Kasumi-1 (cell line): ENCODE data around the gene METTL9.
A peak's percentile ranks its signal among the peaks of the same experiment; 100 is the strongest.
"Not testable (repeated sequence)": the region's sequence is repeated elsewhere in the genome, so short reads cannot be mapped to it uniquely, and the experiment has no call there.

Experiments used
- DNase-seq, 2 experiments: peaks; one replicate each; lab custom pipeline; 2025; lab: John Stamatoyannopoulos, UW

The METTL9 gene

GRCh38 chr16:21599122-21600030, at the start of gene METTL9:
Gene METTL9, plus strand, starts transcription at chr16:21599577. Its CDS starts 157 bp downstream, at chr16:21599734.
- peak; percentile 67 to 74 for DNase-seq

- not testable (repeated sequence) for DNase-seq
These were observed 49.4 kb upstream of the METTL9 start for GRCh38 chr16:21549975-21550374.

DNA sequence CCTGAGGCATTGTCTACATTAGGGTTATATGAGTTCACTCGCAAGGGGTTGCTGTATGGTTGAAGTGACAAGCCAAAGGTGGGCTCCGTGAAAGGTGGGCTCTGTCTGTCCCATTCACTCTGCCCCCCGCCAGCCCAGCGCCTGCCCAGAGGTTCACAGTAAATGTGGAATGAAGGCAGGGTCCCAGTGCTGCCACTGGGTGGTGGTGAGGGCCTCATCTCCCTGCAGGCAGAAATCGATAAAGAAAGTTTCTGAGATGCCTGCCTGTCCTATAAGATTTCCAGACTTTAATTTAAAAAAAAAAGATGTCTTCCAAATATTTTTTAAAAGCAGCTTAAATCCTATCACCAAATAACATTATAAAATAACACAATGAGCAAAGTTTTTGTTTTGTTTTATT, 48.9 kb upstream of the METTL9 start:
- DNase-seq = not testable (repeated sequence)

DNA sequence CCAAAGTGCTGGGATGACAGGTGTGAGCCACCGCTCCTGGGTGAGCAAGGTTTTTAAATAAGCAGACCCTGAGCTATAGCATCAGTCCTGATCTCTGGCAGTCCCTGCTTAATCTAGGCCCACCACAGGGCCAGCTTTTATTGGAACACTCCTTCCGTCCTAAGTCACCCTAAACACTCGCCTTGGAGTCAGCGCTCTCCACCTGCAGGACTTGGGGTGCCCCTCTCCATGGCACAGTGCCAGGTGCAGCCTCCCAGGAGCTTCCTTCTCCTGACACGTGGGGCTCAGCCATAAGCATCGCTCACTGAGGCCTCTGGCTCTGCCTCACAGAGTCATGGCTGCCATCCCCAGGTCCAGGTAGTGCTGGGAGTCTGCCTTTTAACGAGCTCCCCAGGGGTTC, 48.3 kb upstream of the METTL9 start:
- DNase-seq = not testable (repeated sequence)

GRCh38 chr16:21551600-21551999, 47.8 kb upstream of the METTL9 start:
- not testable (repeated sequence) for DNase-seq

GRCh38 chr16:21553481-21554296, 45.7 kb upstream of the METTL9 start:
- DNase-seq = not testable (repeated sequence)

DNA sequence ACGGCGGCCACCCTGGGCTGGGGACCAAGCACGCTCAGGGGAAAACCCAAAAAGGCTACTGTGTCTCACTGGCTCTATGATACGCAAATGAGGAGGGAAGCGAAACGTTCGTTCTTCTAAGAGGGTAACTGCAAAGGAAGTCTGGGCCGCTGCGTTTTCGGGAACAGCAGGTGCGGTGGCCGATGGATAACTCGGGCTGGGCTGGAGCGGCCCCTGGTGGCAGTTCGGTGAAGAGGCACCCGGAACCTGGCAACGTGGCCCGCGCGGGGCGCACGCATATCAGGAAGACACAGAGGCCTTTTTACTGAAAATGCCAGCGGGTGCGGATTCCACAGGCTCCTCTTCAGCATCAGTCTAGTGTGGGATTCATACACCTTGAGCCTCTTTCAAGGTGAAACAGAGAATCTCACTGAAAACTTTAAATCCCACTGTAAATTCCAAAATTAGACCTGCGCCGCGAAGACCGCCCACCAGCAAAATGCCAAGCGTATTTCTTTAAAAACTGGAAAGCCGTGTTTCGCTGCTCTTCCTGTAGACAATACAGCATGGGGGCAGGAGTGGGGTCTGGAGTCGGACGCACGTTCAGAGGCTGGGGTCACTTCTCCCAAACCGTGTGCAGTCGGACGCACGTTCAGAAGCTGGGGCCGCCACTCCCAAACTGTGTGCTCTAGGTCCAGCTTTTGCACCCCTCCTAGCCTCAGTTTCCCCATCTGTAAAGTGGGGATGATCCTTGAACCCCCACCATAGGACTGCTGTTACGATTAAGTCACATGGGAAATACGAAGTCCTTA, 44.4 kb upstream of the METTL9 start:
- peak; percentile 77 to 79 for DNase-seq

DNA sequence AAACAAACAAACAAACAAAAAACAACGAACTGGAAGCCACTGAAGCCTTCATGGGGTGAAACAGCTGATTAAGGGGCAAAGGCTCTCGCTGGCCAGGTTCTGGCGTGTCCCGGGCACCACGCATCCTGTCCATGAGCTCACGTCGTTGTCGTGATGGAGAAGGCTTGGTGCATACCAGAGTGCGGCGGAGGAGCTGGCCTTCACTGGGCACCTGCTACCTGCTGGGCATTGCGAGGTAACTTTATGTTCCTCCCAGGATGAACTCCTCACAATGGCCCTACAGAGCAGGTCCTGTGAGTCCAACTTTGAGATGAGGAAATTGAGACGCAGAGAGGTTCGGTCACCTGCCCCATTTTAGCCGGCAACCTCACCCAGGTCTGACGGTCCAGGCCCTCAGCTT, 43.8 kb upstream of the METTL9 start:
- not testable (repeated sequence) for DNase-seq

- not testable (repeated sequence) for DNase-seq
These were observed 43.3 kb upstream of the METTL9 start for GRCh38 chr16:21556026-21556595.

DNA sequence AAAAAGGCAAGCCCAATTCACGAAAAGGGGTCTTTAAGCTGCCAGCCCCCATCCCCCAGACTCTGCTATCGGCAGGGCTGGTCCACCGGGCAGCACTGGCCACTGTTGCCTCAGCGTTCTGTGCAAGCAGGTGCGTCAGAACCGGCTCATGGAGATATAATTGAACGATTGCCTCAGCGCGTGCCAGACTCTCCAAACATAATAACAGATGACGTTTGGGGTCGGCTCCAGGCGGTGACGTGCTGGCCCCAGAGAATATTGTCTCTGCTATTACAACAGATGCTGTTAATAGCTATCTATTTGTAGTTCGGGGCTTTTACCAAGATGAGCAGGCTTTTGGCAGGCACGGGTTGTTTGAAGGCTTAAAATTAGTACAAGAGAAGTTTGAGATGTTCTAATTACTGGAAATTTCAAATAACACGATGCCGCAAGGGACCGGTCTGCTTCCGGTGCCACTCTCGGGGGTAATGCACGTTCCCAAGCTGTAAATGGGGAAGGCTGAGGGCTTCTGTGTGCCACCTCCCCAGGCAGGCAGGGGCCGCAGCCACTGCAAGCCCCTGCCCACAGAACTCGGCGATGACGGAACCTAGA, 42.6 kb upstream of the METTL9 start:
- not testable (repeated sequence) for DNase-seq

- no peak for DNase-seq
These were observed 38.9 kb upstream of the METTL9 start for GRCh38 chr16:21560462-21560861.

GRCh38 chr16:21563676-21564075, 35.7 kb upstream of the METTL9 start:
- DNase-seq = no peak

DNA sequence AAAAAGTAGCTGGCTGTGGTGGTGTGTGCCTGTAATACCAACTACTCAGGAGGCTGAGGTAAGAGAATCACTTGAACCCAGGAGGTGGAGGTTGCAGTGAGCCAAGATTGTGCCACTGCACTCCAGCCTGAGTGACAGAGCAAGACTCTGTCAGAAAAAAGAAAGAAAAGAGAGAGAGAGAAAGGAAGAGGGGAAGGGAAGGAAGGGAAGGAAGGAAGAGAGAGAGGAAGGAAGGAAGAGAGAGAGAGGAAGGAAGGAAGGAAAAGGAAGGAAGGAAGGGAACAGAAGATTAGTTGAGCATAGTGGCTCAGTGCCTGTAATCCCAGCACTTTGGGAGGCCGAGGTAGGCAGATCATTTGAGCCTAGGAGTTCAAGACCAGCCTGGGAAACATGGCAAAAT, 35.0 kb upstream of the METTL9 start:
- DNase-seq = not testable (repeated sequence)

DNA sequence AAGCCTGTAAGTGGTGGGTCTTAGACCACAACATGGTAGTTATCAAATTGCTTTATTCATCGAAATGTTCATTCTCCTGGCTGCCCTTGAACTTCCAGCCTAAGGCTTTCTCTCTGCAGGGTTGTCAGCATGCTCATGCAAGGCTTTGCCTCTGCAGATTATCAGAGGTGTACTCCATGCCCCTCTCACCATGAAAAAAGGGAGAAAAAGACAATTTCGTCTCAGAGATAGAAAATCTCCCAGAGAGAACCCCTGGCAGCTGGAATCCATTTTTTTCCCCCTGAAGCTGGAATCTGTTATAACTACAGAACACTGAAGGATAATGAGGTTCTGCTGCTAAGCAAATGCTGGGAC, 33.9 kb upstream of the METTL9 start:
- no peak for DNase-seq

- no peak for DNase-seq
These were observed 33.3 kb upstream of the METTL9 start for GRCh38 chr16:21565861-21566669.

DNA sequence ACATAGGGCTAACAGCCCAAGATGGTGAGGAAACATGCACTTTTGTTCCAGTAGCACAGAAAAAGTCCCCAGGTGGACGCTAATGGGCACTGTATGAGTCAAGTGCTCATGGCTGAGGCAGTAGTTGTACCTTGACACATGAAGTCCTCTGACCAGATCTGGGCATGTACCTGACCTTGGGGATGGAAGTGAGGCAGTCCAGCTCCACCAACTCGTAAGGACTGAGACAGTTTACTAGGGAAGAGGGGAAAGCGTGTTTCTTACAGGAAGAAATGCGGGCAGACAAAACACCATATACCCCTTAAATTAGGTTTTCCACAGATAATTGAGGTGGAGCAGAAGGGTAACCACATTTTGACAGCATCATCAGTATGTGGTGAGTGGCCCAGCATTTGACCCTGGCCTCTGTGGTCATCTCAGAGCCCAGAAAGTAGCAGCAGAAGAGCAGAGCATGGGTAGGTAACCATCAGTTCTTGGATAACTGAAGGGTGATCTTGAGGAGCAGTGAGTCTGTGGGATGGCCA, 32.4 kb upstream of the METTL9 start:
- DNase-seq = no peak

DNA sequence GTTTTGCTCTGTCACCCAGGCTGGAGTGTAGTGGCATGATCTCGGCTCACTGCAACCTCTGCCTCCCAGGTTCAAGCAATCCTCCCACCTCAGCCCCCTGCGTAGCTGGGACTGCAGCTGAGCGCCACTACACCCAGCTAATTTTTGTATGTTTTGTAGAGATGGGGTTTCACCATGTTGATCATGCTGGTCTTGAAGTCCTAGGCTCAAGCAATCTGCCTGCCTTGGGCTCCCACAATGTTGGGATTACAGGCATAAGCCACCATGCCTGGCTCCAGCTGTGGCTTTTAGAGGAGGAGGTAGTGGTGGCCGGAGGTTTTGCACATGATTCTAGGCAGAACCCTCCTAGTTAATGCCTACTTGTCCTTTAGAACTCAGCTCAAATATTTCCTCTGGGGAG, 31.9 kb upstream of the METTL9 start:
- DNase-seq = not testable (repeated sequence)

- no peak for DNase-seq
These were observed 30.7 kb upstream of the METTL9 start for GRCh38 chr16:21568502-21569189.

GRCh38 chr16:21570676-21571017, 28.7 kb upstream of the METTL9 start:
- no peak for DNase-seq

DNA sequence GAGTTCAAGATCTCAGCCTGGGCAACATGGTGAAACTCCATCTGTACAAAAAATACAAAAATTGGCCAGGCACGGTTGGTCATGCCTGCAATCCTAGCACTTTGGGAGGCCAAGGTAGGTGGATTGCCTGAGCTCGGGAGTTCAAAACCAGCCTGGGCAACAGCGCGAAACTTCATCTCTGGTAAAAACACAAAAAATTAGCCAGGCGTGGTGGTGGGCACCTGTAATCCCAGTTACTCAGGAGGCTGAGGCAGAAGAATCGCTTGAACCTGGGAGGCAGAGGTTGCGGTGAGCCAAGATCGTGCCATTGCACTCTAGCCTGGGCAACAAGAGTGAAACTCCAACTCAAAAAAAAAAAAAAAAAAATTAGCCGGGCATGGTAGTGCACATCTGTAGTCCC, 25.9 kb upstream of the METTL9 start:
- not testable (repeated sequence) for DNase-seq
